AG04450 (cell line): ENCODE measurements around the gene CCDC92B. TPM values are rescaled to one million over a fixed set of nuclear protein-coding genes. Genes with fewer than 3 reads are reported as not detected.
A peak's percentile ranks its signal among the peaks of the same experiment; 100 is the strongest.

Experiments
- CTCF ChIA-PET: fragments of 300-600, 350-600 bp; formaldehyde crosslinking; extraction: SDS; loops from one replicate; lab custom pipeline; 2022; ENCODE audit warnings: antibody characterized with exemption, inconsistent platforms; lab: Charles Lee
- POLR2A ChIA-PET: fragments of 350-600 bp; formaldehyde crosslinking; extraction: SDS; loops from one replicate; lab custom pipeline; 2021; ENCODE audit warnings: antibody characterized with exemption, inconsistent platforms; lab: Yijun Ruan, JAX
- DNase-seq: peaks from one replicate; pipeline ENCODE4 v3.0.0-alpha.2; 2011; ENCODE audit warnings: low read depth, low spot score
- H3K27ac ChIP-seq: one replicate; pipeline ENCODE4 v1.5.1; 2012; ENCODE audit warnings: low read depth, low read length, control low read depth
- H3K27me3 ChIP-seq: one replicate; pipeline ENCODE4 v1.6.0; 2012; ENCODE audit warnings: low read length; ENCODE audit not compliant: control insufficient read depth, insufficient read depth
- H3K4me3 ChIP-seq: 2 replicates; pipeline ENCODE4 v1.5.1; 2011; ENCODE audit warnings: mild to moderate bottlenecking, low read depth, low read length, control low read depth
- H3K9me3 ChIP-seq: 2 replicates; pipeline ENCODE4 v1.5.1; 2012; ENCODE audit warnings: low read length; ENCODE audit not compliant: control insufficient read depth, insufficient read depth
- CTCF ChIP-seq: IDR thresholded peaks from 2 replicates; pipeline ENCODE4 v1.5.1; 2011; ENCODE audit warnings: low read depth, low read length, control low read depth, inconsistent platforms
- polyA plus RNA-seq: library from polyadenylated mRNA; depleted of rRNA; stranded (reverse); fragments of >200 nt; gene quantifications from 2 replicates; pipeline ENCODE4 v1.2.3, GENCODE V29; 2011

Gene CCDC92B
- polyA plus RNA-seq, 1 experiment = not detected

GRCh38 chr17:2691965-2692780, 57.3 kb downstream of the CCDC92B start:
- DNase-seq = no peak
- H3K9me3 ChIP-seq = no peaks in the 10 kb centered on the region; the same call in 1 of the 2 replicates
- ChIA-PET CTCF (no interaction called here), POLR2A (no interaction called here)
- TF ChIP-seq CTCF = no peak
- H3K27me3 ChIP-seq = no peaks in the 10 kb centered on the region
- no peak overlapping the region for H3K27ac ChIP-seq
- no peak overlapping the region for H3K4me3 ChIP-seq

- Histone ChIP-seq H3K9me3 (no peaks in the 10 kb centered on the region; the same call in 1 of the 2 replicates), H3K27me3 (no peaks in the 10 kb centered on the region), H3K4me3 (no peak overlapping the region), H3K27ac (no peak overlapping the region)
- no peak for TF ChIP-seq CTCF
- DNase-seq = no peak
- ChIA-PET POLR2A (interaction anchor here (0.7 kb wide), 1 partner anchor 916 kb away, joined by 4 read pairs; no protein-coding TSS in a partner anchor), CTCF (no interaction called here)
Observed at GRCh38 chr17:2691069-2691871, 58.2 kb downstream of the CCDC92B start.

GRCh38 chr17:2690165-2691068, 59.0 kb downstream of the CCDC92B start:
- ChIA-PET CTCF (no interaction called here), POLR2A (interaction anchor here (0.6 kb wide), 1 partner anchor 134 kb away, joined by 3 read pairs; no protein-coding TSS in a partner anchor)
- H3K27ac ChIP-seq = no peak overlapping the region
- no peak for TF ChIP-seq CTCF
- DNase-seq = no peak
- H3K4me3 ChIP-seq = no peak overlapping the region
- H3K9me3 ChIP-seq = no peaks in the 10 kb centered on the region; the same call in 1 of the 2 replicates
- no peaks in the 10 kb centered on the region for H3K27me3 ChIP-seq

- H3K27me3 ChIP-seq = no peaks in the 10 kb centered on the region
- peak overlapping the region; percentile 21 for H3K27ac ChIP-seq
- no peaks in the 10 kb centered on the region; the same call in 1 of the 2 replicates for H3K9me3 ChIP-seq
- ChIA-PET POLR2A (interaction anchor here (0.6 kb wide), 1 partner anchor 133 kb away, joined by 3 read pairs; no protein-coding TSS in a partner anchor), CTCF (no interaction called here)
- H3K4me3 ChIP-seq = no peak overlapping the region
- no peak for TF ChIP-seq CTCF
- DNase-seq = no peak
Observed at GRCh38 chr17:2689411-2690164, 59.9 kb downstream of the CCDC92B start.
